ENCODE measurements around the gene PRKAG2.

PRKAG2 gene

GRCh38 chr7:151840088-151840910 lies 36.6 kb downstream of the PRKAG2 start:
- H3K4me3 ChIP-seq (ENCODE audit: low read depth, low read length): no peak overlapping the region
- no peak for TF ChIP-seq CTCF (IDR thresholded peaks at IDR 0.05; ENCODE audit: low read depth, low read length)

GRCh38 chr7:151839451-151839921 lies 37.4 kb downstream of the PRKAG2 start:
- no peak overlapping the region for H3K4me3 ChIP-seq (ENCODE audit: low read depth, low read length)
- TF ChIP-seq CTCF (IDR thresholded peaks at IDR 0.05; ENCODE audit: low read depth, low read length): no peak

GRCh38 chr7:151838861-151839381 lies 38.0 kb downstream of the PRKAG2 start:
- no peak overlapping the region for H3K4me3 ChIP-seq (ENCODE audit: low read depth, low read length)
- TF ChIP-seq CTCF (IDR thresholded peaks at IDR 0.05; ENCODE audit: low read depth, low read length): no peak

GRCh38 chr7:151838072-151838471 lies 38.8 kb downstream of the PRKAG2 start:
- TF ChIP-seq CTCF (IDR thresholded peaks at IDR 0.05; ENCODE audit: low read depth, low read length): no peak
- H3K4me3 ChIP-seq (ENCODE audit: low read depth, low read length): no peak overlapping the region

GRCh38 chr7:151837285-151838042 lies 39.5 kb downstream of the PRKAG2 start:
- no peak for TF ChIP-seq CTCF (IDR thresholded peaks at IDR 0.05; ENCODE audit: low read depth, low read length)

GRCh38 chr7:151836927-151837205 lies 40.0 kb downstream of the PRKAG2 start:
- H3K4me3 ChIP-seq (ENCODE audit: low read depth, low read length): no peak overlapping the region
- TF ChIP-seq CTCF (IDR thresholded peaks at IDR 0.05; ENCODE audit: low read depth, low read length): no peak

More at GRCh38 chr7:151837285-151838042, 39.5 kb downstream of the PRKAG2 start:
- H3K4me3 ChIP-seq (ENCODE audit: low read depth, low read length): no peak overlapping the region

Data from WI38 (cell line).